Stimulated activated CD8-positive, alpha-beta memory T cell treated with anti-CD3 and anti-CD28 coated beads, Interleukin-4, amount 100 ng/mL, for 1 hour (primary cell): ENCODE measurements around the gene TUBB.

ENCODE experiments used
- DNase-seq, 2 donors: peaks; one replicate each; pipeline ENCODE4 v3.0.0-alpha.2; 2020; ENCODE audit warnings: low read depth in 2 of 2, low spot score in 1 of 2

Gene TUBB

GRCh38 chr6:30687659-30688431, 32.3 kb upstream of the TUBB start:
- DNase-seq, result no peak

- DNase-seq, result no peak
Observed at GRCh38 chr6:30688569-30688968, 31.6 kb upstream of the TUBB start.

- DNase-seq, result no peak
Observed at GRCh38 chr6:30689022-30689865, 30.9 kb upstream of the TUBB start.

- no peak for DNase-seq
Observed at GRCh38 chr6:30689985-30690384, 30.2 kb upstream of the TUBB start.

- peak in 1 of 2 donors; percentile 48 for DNase-seq
Observed at GRCh38 chr6:30690403-30691207, 29.5 kb upstream of the TUBB start, which contains the start of gene NRM. NRM (minus strand) TSS chr6:30690984; CDS start chr6:30690974, 10 bp downstream.

GRCh38 chr6:30691208-30691847, 28.8 kb upstream of the TUBB start:
- DNase-seq, result no peak

- no peak for DNase-seq
Observed at GRCh38 chr6:30696432-30696831, 23.7 kb upstream of the TUBB start.

GRCh38 chr6:30700340-30700739, 19.8 kb upstream of the TUBB start:
- no peak for DNase-seq

GRCh38 chr6:30703011-30703410, 17.1 kb upstream of the TUBB start:
- DNase-seq, result no peak

GRCh38 chr6:30703821-30704220, 16.3 kb upstream of the TUBB start:
- no peak for DNase-seq

- no peak for DNase-seq
Observed at GRCh38 chr6:30705620-30706019, 14.5 kb upstream of the TUBB start.

GRCh38 chr6:30707281-30707850, 12.8 kb upstream of the TUBB start:
- DNase-seq, result no peak

- no peak for DNase-seq
Observed at GRCh38 chr6:30709101-30709868, 10.9 kb upstream of the TUBB start.

- no peak for DNase-seq
Observed at GRCh38 chr6:30711758-30712380, 8.3 kb upstream of the TUBB start.

- DNase-seq, result no peak
Observed at GRCh38 chr6:30712441-30712945, 7.7 kb upstream of the TUBB start.

- no peak for DNase-seq
Observed at GRCh38 chr6:30714263-30714662, 5.9 kb upstream of the TUBB start.

- DNase-seq, result no peak
Observed at GRCh38 chr6:30716879-30717128, 3.3 kb upstream of the TUBB start.

- peak; percentile 93 to 98 for DNase-seq
Observed at GRCh38 chr6:30717129-30717844, 2.9 kb upstream of the TUBB start, which contains the start of gene MDC1. MDC1 (minus strand) TSS chr6:30717281; CDS start chr6:30715175, 2,106 bp downstream.
